Muscle of back (tissue), 11 donors: Measurements from ENCODE around the gene CPEB1. TPM values are rescaled to one million over a fixed set of nuclear protein-coding genes. Genes with fewer than 3 reads are reported as not detected.

Experiments
- DNase-seq, 3 donors: peaks; one replicate each; pipeline versions ENCODE4 v3.0.0 to v3.0.0-alpha.2; 2013
- polyA plus RNA-seq, 10 donors: library from polyadenylated mRNA; unstranded; fragments of 120-200 nt; gene quantifications; one replicate each; pipeline ENCODE4 v1.2.1, GENCODE V29; 2013; ENCODE audit not compliant: insufficient read length in 10 of 10

CPEB1 gene
- polyA plus RNA-seq, 10 donors, result 0.49 to 1.7 (median 0.73) TPM

GRCh38 chr15:82595203-82595602 lies 52.0 kb downstream of the CPEB1 start:
- no peak for DNase-seq

GRCh38 chr15:82587805-82588204 lies 59.4 kb downstream of the CPEB1 start:
- DNase-seq, result no peak

- no peak for DNase-seq
Measured at GRCh38 chr15:82585072-82585471, 62.1 kb downstream of the CPEB1 start.

GRCh38 chr15:82580713-82581112 lies 66.5 kb downstream of the CPEB1 start:
- no peak for DNase-seq

DNA sequence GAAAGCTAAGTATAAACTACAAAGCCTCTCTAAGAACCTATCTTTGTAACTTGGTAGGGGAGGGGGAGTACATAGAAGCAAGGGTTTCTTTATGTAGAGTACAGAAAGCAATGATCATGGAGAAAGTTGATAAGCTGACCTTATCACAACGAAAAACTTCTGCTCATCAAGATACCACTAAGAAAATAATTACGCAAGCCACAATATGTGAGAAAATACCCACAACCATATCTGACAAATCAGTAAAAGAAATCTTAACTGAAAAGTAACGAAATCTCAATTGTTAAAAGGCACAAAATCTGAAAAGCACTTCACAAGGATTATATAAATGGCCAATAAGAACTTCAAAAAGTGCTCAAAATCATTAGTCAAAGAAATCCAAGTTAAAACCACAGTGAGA lies 71.8 kb downstream of the CPEB1 start:
- no peak for DNase-seq

- DNase-seq, result no peak
Measured at GRCh38 chr15:82572986-82573385, 74.2 kb downstream of the CPEB1 start.

GRCh38 chr15:82572311-82572710 lies 74.9 kb downstream of the CPEB1 start:
- no peak for DNase-seq

DNA sequence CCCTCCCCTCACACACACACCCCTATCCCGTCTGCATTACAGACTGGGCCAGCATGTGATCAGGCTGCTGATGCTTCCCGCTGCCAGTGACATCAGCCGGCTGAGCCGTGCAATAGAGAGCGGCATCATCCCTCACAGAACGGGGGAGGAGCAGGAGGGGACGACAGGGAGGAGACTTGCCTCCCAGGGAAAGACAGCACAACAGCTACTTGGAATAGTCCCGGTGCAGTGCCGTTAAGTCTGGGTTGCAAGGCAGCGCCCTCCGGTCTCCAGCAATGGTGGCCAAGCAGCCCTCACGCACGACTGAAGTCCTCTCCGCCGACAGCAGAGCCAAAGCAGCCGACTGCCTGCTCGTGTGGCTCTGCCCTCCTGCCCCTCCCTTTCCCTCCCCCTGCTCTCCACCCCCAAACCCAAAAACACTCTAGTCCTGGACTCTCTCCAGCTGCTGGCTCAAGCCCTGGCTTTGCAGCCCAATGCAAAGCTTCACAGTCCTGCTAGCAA lies 75.4 kb downstream of the CPEB1 start:
- DNase-seq, result peak; percentile 75 to 90 (median 80)

- DNase-seq, result peak in 2 of 3 donors; percentile 6 to 43
Measured at GRCh38 chr15:82570721-82571508, 76.2 kb downstream of the CPEB1 start.

DNA sequence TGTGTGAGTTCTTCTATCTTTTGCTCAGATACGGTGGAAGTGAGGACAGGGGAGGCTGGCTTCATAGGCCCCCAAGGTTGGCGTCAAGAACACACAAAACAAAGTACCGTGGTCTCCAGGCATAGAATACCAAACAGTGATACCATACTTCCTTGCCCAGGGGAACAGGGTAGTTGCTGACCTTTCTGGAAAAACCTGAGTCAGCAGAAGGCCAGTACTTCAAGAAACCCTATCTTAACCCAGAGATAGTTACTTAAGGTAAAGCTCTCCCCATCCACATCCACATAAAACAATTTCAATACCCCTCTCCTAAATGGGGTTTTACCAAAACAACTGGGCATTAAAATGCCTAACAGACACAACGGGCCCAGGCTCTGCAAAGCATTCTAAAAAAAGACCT lies 77.3 kb downstream of the CPEB1 start:
- no peak for DNase-seq

GRCh38 chr15:82568986-82569385 lies 78.2 kb downstream of the CPEB1 start:
- DNase-seq, result no peak

GRCh38 chr15:82567661-82568060 lies 79.5 kb downstream of the CPEB1 start:
- no peak for DNase-seq

DNA sequence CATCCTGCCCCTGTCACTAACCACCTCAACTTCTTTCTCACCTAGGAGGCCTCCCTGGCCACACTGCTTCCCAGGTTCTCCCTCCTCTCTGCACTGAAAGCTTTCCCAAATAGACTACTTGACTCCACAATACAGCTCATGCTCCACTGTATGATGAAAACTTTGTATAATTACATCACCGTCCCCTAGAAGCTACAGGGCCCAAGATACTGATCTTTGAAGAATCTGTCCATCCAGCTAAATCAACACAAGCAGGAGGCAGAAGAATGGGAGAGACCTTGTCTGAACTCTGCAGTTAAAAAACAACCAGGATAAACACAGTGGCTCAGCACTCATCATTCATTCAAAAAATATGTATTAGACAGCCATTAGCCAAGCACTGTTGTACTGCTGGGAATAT lies 80.5 kb downstream of the CPEB1 start:
- peak in 1 of 3 donors; percentile 40 for DNase-seq

- no peak for DNase-seq
Measured at GRCh38 chr15:82558502-82558901, 88.7 kb downstream of the CPEB1 start.

- no peak for DNase-seq
Measured at GRCh38 chr15:82556315-82557035, 90.7 kb downstream of the CPEB1 start.

DNA sequence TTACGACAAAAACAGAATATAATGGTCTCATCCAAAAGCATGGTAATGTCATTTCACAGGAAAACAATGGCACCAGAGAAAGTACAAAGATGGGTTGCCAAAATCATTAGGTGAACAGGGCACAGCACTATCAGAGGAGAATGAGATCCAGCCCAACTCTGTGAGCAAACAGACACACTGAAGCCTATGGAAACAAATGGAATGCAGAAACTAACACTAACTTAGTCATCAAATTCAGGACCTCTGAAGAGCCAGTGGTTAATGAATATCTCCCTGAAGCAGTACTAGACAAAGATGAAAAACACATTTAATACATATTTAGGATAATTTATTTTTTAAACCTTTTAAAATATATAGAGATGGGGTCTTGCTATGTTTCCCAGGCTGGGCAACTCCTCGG lies 92.3 kb downstream of the CPEB1 start:
- DNase-seq, result no peak

- no peak for DNase-seq
Measured at GRCh38 chr15:82554351-82554750, 92.8 kb downstream of the CPEB1 start.

GRCh38 chr15:82553846-82554245 lies 93.3 kb downstream of the CPEB1 start:
- no peak for DNase-seq

- DNase-seq, result no peak
Measured at GRCh38 chr15:82552861-82553260, 94.3 kb downstream of the CPEB1 start.

DNA sequence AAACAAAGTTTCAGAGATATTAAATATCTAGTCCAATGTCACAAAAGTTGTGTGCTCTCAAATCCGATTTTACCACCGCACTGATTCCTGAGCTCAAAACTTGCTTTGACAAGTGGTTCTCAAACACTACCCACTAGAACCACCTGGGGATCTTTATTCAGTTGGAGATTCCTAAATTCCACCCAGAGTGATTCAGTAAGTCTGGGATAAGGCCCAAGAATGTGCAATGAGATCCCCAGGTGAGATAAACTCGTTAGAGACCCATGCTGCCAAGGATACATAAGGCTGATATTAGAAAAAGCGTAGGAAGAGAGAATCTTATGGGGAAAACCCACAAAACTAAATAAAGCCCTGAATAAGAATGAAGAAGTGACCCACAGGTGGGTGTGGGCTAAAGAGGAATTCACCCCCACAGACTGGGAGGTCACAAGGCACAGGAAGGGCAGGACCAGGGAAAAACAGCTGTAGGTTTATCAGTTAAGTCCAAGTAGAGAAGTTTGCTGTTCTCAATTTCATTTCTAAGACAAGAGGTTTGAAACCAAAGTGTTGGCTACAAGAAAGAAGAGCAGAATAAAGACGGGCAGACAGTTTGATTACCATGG lies 95.4 kb downstream of the CPEB1 start:
- DNase-seq, result no peak

- DNase-seq, result no peak
Measured at GRCh38 chr15:82549199-82549665, 97.9 kb downstream of the CPEB1 start.

- DNase-seq, result no peak
Measured at GRCh38 chr15:82548700-82549099, 98.5 kb downstream of the CPEB1 start.

- DNase-seq, result no peak
Measured at GRCh38 chr15:82545478-82545877, 101.7 kb downstream of the CPEB1 start.
